Endothelial cell of umbilical vein (primary cell): ENCODE data around the gene COG6. TPM values are rescaled to one million over a fixed set of nuclear protein-coding genes. Genes with fewer than 3 reads are reported as not detected.

ENCODE experiments used
- BruUV-seq: library from RNA; stranded (reverse); fragments of 400-500 nt; replicated peaks from 2 replicates; lab custom pipeline; 2021; lab: Mats Ljungman, UMichigan
- CTCF ChIA-PET: fragments of 300-600, 350-600 bp; sonication (Branson Sonifier 250); formaldehyde crosslinking; loops from one replicate; lab custom pipeline; 2021; ENCODE audit warnings: antibody characterized with exemption, inconsistent platforms; lab: Charles Lee
- POLR2A ChIA-PET: fragments of 300-600, 350-600 bp; sonication (Branson Sonifier 250); formaldehyde crosslinking; loops from one replicate; lab custom pipeline; 2021; ENCODE audit warnings: antibody characterized with exemption, inconsistent platforms; lab: Charles Lee
- DNase-seq: peaks from one replicate; pipeline ENCODE4 v3.0.0-alpha.2; 2011; ENCODE audit warnings: low read depth, low spot score
- FAIRE-seq: peaks from 2 replicates; lab custom pipeline; 2011; peaks lifted over from hg19 to GRCh38; lab: Jason Lieb, UNC
- H2AFZ ChIP-seq: 2 replicates; pipeline ENCODE4 v1.6.0; 2012; ENCODE audit warnings: low read depth, low read length, control low read depth, inconsistent platforms
- H3K27ac ChIP-seq: 2 replicates; pipeline ENCODE4 v1.5.1; 2011; ENCODE audit warnings: low read depth, mild to moderate bottlenecking, control low read depth, low read length, moderate library complexity; ENCODE audit not compliant: insufficient read depth
- H3K27me3 ChIP-seq, 2 experiments: 2 replicates each; pipeline versions ENCODE4 v1.6.0 to v1.6.1; 2011; ENCODE audit warnings: low read length in 2 of 2, mixed read lengths in 1 of 2; ENCODE audit not compliant: control insufficient read depth in 2 of 2, insufficient read depth in 2 of 2
- H3K36me3 ChIP-seq, 2 experiments: 2 replicates in 1 of 2; 3 replicates in 1 of 2; pipeline ENCODE4 v1.5.1; 2011; ENCODE audit warnings: low read length in 2 of 2, mild to moderate bottlenecking in 1 of 2, moderate library complexity in 1 of 2; ENCODE audit not compliant: control insufficient read depth in 2 of 2, insufficient read depth in 2 of 2; ENCODE audit errors: extremely low read depth in 1 of 2
- H3K4me1 ChIP-seq: 3 replicates; pipeline ENCODE4 v1.5.1; 2011; ENCODE audit warnings: mild to moderate bottlenecking, low read length; ENCODE audit not compliant: control insufficient read depth, insufficient read depth; ENCODE audit errors: extremely low read depth
- H3K4me2 ChIP-seq: 2 replicates; pipeline ENCODE4 v1.6.1; 2011; ENCODE audit warnings: low read length, control low read depth, mixed read lengths; ENCODE audit not compliant: insufficient read depth
- H3K4me3 ChIP-seq, 3 experiments: fragments of 200-600 bp in 1 of 3; sonication (generic), shearing (Covaris generic) in 1 of 3; replicated peaks in 1 of 3; 2 replicates each; pipeline ENCODE4 v1.5.1; 2011 to 2016; ENCODE audit warnings: control low read depth in 3 of 3, low read length in 3 of 3, mild to moderate bottlenecking in 2 of 3, inconsistent platforms in 1 of 3, low read depth in 1 of 3, moderate library complexity in 1 of 3; ENCODE audit not compliant: insufficient read depth in 1 of 3
- H3K79me2 ChIP-seq: 2 replicates; pipeline ENCODE4 v1.6.0; 2012; ENCODE audit warnings: low read length, inconsistent platforms; ENCODE audit not compliant: control insufficient read depth, insufficient read depth
- H3K9ac ChIP-seq: replicated peaks from 2 replicates; pipeline ENCODE3; 2011; ENCODE audit warnings: low read length, control low read depth; ENCODE audit not compliant: insufficient read depth; ENCODE audit errors: extremely low read depth
- H3K9me1 ChIP-seq: replicated peaks from 3 replicates; pipeline ENCODE4 v1.6.0; 2011; ENCODE audit warnings: mild to moderate bottlenecking, low read length; ENCODE audit not compliant: control insufficient read depth, insufficient read depth; ENCODE audit errors: extremely low read depth
- H3K9me3 ChIP-seq: replicated peaks from 2 replicates; pipeline ENCODE4 v1.5.1; 2012; ENCODE audit warnings: low read length, inconsistent platforms; ENCODE audit not compliant: control insufficient read depth, insufficient read depth
- H4K20me1 ChIP-seq: replicated peaks from 2 replicates; pipeline ENCODE3; 2011; ENCODE audit warnings: mild to moderate bottlenecking, low read length; ENCODE audit not compliant: control insufficient read depth, insufficient read depth; ENCODE audit errors: extremely low read depth
- CTCF ChIP-seq, 2 donors: IDR thresholded peaks; 1 replicate in 1 of 2; 2 replicates in 1 of 2; pipeline ENCODE4 v1.5.1; 2011; ENCODE audit warnings: low read length in 2 of 2, mild to moderate bottlenecking in 2 of 2, moderate library complexity in 2 of 2, control low read depth in 1 of 2, inconsistent platforms in 1 of 2, low read depth in 1 of 2; ENCODE audit not compliant: insufficient read depth in 1 of 2; ENCODE audit errors: extremely low read depth in 1 of 2
- EZH2 ChIP-seq: IDR thresholded peaks from 2 replicates; pipeline ENCODE4 v1.6.1; 2012; ENCODE audit warnings: borderline replicate concordance, low read depth, mild to moderate bottlenecking, moderate library complexity, low read length, inconsistent platforms; ENCODE audit not compliant: severe bottlenecking
- FOS ChIP-seq: IDR thresholded peaks from 2 replicates; pipeline ENCODE4 v1.6.1; 2011; ENCODE audit warnings: mild to moderate bottlenecking, low read length, moderate library complexity, borderline replicate concordance; ENCODE audit not compliant: insufficient read depth
- GATA2 ChIP-seq: IDR thresholded peaks from 2 replicates; pipeline ENCODE4 v1.7.0; 2011; ENCODE audit warnings: low read depth, mild to moderate bottlenecking, moderate library complexity, mixed read lengths, low read length; ENCODE audit not compliant: insufficient read length, insufficient read depth
- JUN ChIP-seq: IDR thresholded peaks from 2 replicates; pipeline ENCODE4 v1.6.1; 2011; ENCODE audit warnings: borderline replicate concordance, low read depth; ENCODE audit not compliant: insufficient read length, insufficient read depth
- MAX ChIP-seq: IDR thresholded peaks from 2 replicates; pipeline ENCODE4 v1.6.1; 2011; ENCODE audit not compliant: insufficient read depth, insufficient read length
- MYC ChIP-seq: IDR thresholded peaks from one replicate; pipeline ENCODE4 v1.6.1; 2011; ENCODE audit warnings: mild to moderate bottlenecking, low read depth, low read length
- POLR2A ChIP-seq: IDR thresholded peaks from 2 replicates; pipeline ENCODE4 v1.6.1; 2012; ENCODE audit warnings: low read depth, mild to moderate bottlenecking, control low read depth, low read length
- POLR2AphosphoS5 ChIP-seq: IDR thresholded peaks from 2 replicates; pipeline ENCODE4 v1.6.1; 2012; ENCODE audit warnings: low read depth, mild to moderate bottlenecking, control low read depth, low read length, moderate library complexity; ENCODE audit not compliant: insufficient read depth
- dilution Hi-C: fragments of 300-500 bp; cut with MboI; formaldehyde crosslinking; loops from one replicate; pipeline ENCODE4 v1.15.0; 2019; ENCODE audit warnings: low sequenced_read_pairs; ENCODE audit not compliant: extremely low pct_ligation_motif_present
- intact Hi-C: fragments of 100-400 bp; cut with micrococcal nuclease; formaldehyde crosslinking; loops from one replicate; pipeline ENCODE4 v1.10.0; 2022
- polyA plus RNA-seq, 4 experiments: library from polyadenylated mRNA; depleted of rRNA in 3 of 4; stranded (reverse) in 3 of 4; unstranded in 1 of 4; fragments of >200 nt; gene quantifications; 2 replicates each; pipeline versions ENCODE4 v1.2.1 to v1.2.3, GENCODE V29; 2011 to 2012; ENCODE audit warnings: missing spikeins in 1 of 4
- total RNA-seq: library from RNA; stranded (reverse); gene quantifications from 2 replicates; pipeline ENCODE4 v1.2.3, GENCODE V29; 2021

Gene COG6
- total and polyA plus RNA-seq, 2 donors (not counting 3 experiments of a cell fraction or from before 2014, with no cell fraction given), result 12.1 to 41.1 TPM

- Histone ChIP-seq H3K9me3 (no peaks in the 10 kb centered on the region), H3K9ac (no peak overlapping the region), H3K9me1 (no peaks in the 10 kb centered on the region), H4K20me1 (no peaks in the 10 kb centered on the region), H3K4me2 (no peak overlapping the region), H3K27me3 (peaks cover 2 to 4% of the 10 kb centered on the region in 2 experiments), H3K4me1 (no peaks in the 10 kb centered on the region), H3K27ac (no peak overlapping the region), H3K4me3 (no peak overlapping the region), H2AFZ (no peak overlapping the region), H3K36me3 (no peaks in the 10 kb centered on the region), H3K79me2 (no peaks in the 10 kb centered on the region)
- POLR2A ChIA-PET, result no interaction called here
- CTCF ChIA-PET, result interaction anchor here (1.8 kb wide), 2 partner anchors 11 to 572 kb away, joined by 5 to 6 read pairs; no protein-coding TSS in a partner anchor
- FAIRE-seq (no peak), DNase-seq (no peak)
- no peak for TF ChIP-seq MAX
- no peak for TF ChIP-seq MYC
- no peak for TF ChIP-seq GATA2
- no peak for TF ChIP-seq CTCF (IDR thresholded peaks at IDR 0.05; ENCODE audit: extremely low read depth in 1 of 2, insufficient read depth in 1 of 2, low read depth in 1 of 2, low read length in 2 of 2)
- no peak for TF ChIP-seq POLR2AphosphoS5
- TF ChIP-seq EZH2, result no peak
- TF ChIP-seq JUN, result no peak
- TF ChIP-seq FOS, result no peak
- TF ChIP-seq POLR2A, result no peak
- BruUV-seq, result no TSS peak
- dilution Hi-C loops, result no loop called here
- intact Hi-C loops, result no loop called here
Measured at GRCh38 chr13:39623466-39623865, 32.0 kb upstream of the COG6 start.
